ENCODE measurements around the gene ENTREP3.

DNA sequence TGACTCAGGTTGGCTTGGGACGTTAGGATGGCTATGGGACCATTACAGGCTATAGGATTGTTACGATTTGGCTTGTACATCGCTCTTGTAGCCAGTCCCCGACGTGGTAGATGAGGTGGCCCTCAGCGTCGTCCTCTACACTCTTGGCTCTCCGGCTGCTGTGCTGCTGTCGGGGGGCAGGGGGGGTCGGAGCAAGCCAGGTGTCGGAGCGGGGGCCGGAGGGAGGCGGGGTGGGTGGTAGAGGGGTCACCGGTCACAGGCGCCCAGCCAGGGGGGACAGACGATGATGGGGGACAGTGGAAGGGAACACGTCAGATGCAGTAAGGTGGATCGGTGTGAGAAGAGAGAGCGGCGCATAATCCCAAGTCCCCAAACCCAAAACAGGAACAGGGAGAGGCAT is 13.3 kb upstream of the ENTREP3 start:
- TF ChIP-seq, protein P1, sequence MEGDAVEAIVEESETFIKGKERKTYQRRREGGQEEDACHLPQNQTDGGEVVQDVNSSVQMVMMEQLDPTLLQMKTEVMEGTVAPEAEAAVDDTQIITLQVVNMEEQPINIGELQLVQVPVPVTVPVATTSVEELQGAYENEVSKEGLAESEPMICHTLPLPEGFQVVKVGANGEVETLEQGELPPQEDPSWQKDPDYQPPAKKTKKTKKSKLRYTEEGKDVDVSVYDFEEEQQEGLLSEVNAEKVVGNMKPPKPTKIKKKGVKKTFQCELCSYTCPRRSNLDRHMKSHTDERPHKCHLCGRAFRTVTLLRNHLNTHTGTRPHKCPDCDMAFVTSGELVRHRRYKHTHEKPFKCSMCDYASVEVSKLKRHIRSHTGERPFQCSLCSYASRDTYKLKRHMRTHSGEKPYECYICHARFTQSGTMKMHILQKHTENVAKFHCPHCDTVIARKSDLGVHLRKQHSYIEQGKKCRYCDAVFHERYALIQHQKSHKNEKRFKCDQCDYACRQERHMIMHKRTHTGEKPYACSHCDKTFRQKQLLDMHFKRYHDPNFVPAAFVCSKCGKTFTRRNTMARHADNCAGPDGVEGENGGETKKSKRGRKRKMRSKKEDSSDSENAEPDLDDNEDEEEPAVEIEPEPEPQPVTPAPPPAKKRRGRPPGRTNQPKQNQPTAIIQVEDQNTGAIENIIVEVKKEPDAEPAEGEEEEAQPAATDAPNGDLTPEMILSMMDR (IDR thresholded peaks at IDR 0.05), result no peak
- no peak for TF ChIP-seq POLR2A (IDR thresholded peaks at IDR 0.05)

Measured in heart left ventricle (tissue), 13 donors.